GM19463 (cell line): ENCODE data around the gene C19orf85.
"Not testable (repeated sequence)": the region's sequence is repeated elsewhere in the genome, so short reads cannot be mapped to it uniquely, and the experiment has no call there.

Source experiments
- ATAC-seq: cut with Tn5 transposase; IDR thresholded peaks from one replicate; pipeline ENCODE4 v1.9.1; 2021; ENCODE audit warnings: mild to moderate bottlenecking, moderate library complexity; ENCODE audit not compliant: unreplicated experiment

C19orf85 gene

DNA sequence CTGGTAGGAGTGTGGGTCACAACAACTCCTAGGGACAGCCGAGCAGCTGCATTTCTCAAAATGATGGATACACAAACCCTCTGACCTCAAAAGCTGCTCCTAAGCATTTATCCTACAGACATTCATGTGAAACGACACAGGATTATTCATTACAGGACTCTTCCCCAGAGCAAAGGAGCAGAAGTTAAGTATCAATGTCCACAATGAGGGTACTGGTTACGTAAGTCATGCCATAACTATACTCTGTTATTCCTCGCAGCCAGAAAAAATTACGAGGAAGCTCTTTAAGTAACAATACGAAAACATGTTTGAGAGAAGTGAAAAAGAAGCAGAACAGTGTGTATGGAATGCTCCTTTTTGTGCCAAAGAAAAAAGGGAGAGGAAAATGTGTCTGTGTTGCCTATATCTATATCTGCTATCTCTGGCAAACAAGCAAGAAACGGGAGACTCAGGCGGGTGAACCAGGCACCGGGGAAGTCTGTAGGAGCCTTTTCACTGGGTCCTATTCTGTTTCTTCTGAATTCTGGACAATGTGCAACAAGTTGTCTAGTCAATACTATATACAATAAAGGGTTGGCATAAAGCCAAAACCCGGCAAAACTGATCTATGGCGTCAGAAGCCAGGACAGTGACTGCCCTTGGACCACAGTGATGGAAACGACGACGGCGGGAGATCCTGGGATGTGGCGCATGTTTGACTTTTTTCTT lies 4.4 kb downstream of the C19orf85 start:
- no peak for ATAC-seq

DNA sequence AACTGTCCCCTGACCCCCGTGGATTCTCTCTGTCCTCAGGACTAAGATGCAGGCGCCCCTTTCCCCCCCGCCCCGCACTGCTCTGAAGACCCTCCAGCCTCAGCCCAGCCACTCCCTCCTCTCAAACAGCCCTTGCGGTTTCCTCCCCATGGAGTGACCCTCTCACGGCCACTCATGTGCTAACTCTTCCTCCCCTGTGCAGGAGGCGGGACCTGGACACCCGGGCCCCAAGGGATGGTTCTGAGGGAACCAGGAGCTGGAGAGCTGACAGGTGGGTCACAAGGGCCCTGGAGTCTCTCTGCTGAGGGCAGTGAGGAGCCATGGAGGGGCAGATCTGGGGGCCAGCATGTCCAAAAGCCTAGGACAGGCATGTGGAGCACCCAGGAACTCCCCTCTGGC lies 5.0 kb downstream of the C19orf85 start:
- ATAC-seq: no peak

DNA sequence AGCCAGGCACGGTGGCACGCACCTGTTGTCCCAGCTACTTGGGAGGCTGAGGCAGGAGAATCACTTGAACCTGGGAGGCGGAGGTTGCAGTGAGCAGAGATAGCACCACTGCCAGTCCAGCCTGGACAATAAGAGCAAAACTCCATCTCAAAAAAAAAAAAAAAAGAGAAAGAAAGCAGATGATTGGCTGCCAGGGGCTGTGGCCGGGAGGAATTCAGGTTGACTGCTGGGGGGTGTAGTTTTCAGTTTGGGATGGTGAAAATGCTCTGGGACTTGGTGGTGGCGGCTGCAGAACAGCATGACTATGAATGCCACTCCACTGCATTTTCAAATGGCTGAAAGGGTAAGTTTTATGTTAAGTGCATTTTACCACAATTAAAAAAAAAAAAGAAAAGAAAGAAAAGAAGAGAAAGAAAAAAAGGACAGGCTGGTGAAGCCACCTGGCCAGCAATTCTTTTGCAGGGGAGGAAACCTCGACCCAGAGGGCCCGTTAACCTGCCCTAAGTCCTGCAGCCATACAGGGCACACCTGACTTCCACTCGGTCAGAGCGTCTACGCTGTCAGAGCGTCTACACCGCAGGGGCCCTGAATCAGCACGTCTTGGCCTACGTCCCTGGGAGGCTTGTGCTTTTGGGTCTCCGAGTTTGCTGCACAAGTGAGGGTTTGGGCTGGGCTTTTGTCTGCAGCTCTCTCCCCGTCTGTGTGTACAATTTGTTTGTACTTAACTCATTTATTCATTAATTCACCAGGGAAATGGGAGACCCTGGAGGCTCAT lies 6.7 kb downstream of the C19orf85 start:
- ATAC-seq: no peak

DNA sequence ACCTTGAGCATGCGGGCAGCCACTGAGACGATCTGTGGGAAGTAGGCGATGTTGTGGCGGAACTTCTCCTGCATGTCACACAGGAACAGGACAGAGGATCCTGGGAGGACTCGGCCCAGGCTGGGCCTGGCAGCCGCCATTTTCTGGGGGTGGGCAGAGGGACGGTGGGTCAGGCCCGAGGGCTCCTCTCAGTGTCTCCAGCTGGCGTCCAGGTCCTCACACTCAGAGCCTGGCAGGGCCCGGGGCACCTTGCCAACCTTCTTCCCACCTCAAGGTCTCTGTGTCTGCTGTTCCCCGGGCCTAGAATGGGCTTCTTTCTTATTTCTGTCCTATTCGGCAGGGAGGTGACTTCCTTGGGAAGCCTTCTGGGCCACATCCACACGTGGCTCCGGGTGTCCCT lies 8.2 kb downstream of the C19orf85 start:
- no peak for ATAC-seq

DNA sequence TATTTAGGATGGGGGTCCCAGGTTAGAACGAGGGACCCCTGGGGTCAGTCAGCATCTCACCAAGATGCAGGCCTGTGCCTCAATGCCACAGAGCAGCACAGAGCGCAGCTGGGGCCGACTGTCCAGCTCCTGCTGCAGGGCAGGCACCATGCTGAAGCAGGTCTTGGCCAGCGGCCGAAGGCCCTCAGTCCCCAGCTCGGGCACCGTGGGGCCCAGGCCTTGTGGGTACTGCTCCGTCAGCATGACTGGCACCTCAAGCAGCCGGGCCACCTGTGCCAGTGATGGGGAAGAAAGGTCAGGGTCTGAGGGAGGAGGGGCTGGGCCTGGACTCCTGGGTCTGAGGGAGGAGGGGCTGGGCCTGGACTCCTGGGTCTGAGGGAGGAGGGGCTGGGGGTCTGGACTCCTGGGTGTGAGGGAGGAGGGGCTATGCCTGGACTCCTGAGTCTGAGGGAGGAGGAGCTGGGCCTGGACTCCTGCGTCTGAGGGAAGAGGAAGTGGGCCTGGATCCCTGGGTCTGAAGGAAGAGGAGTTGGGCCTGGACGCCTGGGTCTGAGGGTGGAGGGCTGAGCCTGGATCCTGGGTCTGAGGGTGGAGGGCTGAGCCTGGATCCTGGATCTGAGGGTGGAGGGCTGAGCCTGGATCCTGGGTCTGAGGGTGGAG lies 8.8 kb downstream of the C19orf85 start:
- no peak for ATAC-seq

DNA sequence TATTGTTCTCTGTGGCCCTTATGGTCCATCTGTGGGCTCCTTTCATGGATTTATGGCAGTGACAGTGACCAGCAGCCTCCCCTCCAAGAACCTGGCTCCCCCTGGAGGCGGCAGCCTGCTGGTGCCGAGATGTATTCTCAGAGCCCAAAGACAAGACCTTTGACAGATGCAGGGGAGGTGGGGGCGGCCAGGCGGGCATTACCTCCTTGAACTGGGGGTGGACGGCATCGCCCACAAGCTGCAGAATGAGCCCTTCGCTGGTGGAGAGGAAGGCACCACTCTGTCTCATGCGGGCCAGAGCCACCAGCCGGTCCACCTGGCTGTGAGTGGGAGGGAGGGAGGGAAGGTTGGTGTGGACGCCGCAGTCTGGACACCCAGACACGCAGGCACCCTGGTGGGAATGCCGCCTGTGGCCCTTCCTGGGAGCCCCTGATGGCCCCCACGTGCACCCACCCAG lies 9.7 kb downstream of the C19orf85 start:
- no peak for ATAC-seq

DNA sequence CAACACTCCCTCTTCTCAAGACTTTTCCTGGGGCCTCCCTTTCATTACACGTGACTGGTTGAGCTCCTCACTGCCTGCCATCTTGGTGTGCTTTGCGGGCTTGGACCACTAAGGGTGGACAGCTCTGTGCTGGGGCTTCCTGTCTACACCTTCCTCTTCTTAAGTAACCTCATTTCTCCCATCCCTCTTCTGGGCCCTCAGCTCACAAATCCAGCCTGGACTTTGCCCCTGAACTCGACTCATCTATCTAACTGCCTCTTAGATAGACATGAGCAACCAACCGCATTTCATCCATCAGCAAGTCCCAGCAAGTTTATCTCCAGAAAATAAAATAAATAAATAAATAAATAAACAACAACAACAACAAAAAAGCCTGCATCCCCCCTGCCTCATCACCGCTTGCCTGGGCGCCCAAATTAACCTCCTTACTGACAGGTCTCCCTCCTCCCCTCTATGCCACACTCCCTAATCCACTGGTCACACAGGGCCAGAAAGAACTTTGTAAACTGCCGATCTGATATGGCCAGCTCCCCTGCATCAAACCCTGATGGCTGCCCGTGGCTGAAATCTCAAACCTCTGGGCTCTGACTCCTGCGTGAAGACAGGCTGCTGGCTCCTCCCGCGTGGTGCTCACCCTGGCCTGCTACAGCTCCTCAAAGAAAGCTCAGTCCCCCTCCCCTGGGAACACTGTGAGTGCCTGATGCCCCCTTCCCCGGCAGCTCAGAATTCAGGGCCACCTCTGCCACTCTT lies 10.9 kb downstream of the C19orf85 start:
- ATAC-seq: no peak

DNA sequence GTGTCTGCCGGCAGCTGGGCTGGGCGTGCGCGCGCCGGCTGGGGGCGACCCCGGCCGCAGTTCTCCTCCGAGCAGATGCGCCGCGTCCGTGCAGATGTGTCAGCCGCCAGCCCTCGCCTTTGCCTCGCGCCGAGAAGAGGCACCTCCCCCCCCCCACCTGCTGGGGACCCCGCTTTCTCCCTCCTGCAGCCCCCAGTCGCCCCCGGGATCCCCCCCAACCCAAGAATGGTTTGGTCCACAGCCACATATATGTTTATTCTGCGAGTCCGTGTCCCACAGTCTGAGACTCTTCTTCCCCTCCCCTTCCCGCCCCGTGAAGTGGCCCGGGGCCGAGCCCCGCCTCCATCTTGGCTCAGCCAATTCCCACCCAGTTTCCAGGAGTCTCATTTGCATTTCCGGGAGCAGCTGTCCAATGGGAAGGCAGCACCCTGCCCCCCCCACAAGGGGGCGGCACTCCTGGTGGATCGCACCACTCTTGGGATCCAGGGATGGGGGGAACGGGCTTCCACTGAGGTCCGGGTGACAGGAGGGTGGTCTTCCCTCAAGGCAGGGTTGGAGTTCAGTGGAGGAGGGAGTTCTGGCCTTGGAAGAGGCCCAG lies 11.7 kb downstream of the C19orf85 start:
- ATAC-seq: no peak

DNA sequence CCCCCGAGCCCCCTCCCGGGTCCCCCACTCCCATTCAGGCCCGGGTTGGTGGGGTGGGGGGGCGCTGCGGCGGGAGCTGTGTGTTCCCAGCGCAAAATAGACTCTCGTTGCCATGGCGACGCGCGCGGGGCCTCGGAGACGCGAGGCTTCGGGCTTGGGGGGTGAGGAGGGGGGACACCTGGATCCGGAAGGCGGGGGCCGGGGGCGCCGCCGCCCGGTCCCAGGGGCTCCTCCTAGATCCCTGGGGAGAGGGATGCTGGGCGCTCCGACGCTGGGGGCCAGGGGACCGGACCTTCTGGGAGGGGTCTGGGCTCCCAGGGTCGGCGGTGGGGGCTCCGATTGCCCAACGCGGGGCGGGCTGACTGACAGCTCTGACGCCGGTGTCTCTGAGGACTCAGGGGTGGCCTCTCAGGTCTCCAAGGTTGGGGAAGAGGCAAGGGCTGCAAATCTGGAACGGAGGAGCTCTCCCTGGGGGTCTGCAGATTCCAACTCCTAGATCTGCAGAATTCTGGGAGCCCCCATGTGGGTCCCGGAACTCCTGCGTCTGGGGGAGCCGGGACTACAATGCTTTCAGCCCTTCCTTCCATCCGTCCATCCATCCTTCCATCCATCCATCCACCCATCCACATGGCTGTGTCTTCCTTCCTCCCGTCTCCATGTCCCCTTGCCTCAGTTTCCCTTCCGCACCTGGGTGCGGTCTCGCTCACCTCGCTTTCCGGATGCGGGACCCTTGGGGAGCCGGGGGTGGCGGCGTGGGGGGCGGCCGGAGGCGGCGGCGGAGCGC lies 12.4 kb downstream of the C19orf85 start:
- no peak for ATAC-seq

DNA sequence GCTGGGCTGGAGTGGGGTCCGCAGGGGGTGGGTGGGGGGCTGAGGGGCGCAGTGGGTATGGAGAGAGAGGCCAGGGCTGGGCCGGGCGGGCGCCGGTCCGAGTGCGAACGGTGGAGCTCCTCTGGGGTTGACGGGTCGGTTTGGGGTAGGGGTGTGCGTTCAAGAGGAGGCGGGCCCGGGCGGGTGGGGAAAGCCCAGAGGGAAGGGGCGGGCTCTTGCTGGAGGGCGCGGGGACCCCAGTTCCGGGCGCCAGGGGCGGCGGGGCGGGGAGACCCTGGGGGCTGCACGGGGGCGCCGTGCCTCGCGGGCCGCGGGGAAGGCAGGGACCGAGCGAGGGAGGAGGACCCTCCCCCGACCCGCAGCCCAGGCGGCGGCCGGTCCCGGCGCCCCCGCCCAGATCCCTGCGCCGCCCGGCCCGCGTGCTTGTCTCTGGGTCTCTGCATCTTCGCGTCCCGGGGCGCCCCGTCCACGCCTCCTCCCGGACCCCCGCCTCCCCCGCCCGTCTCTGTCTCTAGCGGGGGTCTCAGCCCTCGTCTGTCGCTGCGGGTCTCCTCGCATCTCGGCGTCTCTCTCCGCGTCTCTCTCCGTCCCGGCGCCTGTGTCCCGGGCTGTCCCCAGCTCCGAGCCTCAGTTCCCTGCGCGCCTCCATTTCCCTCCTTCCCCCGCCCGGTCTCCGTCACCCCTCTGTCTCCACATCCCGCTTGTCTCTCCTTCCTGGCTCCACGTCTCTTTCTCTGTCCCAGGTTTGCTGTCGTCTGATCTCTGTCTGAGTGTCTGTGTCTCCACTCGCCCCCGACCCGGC lies 13.2 kb downstream of the C19orf85 start:
- no peak for ATAC-seq

DNA sequence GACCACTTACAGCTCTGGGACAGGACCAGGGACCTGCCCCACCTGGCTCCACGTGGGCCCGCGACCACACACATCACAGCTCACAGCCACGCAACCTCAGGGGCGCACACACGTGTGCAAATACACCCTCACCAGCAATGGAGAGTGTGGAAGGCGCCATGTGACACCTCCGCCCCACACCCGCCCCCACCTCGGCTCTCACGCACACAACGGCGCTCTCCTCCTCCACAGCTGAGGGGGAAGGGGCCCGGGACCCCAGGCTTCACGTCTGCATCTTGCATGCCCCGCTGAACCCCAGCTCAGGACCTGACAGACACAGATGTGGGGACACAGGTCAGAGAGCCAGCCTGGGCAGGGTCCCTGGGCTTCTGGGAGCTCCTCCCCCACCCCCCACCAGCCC lies 15.1 kb downstream of the C19orf85 start:
- ATAC-seq: no peak

DNA sequence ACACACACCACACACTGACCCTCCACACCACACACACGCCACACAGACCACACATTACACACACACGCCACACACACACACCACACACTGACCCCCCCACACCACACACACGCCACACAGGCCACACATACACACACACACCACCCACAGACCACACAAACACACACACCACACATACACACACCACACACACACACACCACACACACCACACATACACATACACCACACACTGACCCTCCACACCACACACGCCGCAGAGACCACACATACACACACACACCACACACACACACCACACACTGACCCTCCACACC lies 16.4 kb downstream of the C19orf85 start:
- not testable (repeated sequence) for ATAC-seq

DNA sequence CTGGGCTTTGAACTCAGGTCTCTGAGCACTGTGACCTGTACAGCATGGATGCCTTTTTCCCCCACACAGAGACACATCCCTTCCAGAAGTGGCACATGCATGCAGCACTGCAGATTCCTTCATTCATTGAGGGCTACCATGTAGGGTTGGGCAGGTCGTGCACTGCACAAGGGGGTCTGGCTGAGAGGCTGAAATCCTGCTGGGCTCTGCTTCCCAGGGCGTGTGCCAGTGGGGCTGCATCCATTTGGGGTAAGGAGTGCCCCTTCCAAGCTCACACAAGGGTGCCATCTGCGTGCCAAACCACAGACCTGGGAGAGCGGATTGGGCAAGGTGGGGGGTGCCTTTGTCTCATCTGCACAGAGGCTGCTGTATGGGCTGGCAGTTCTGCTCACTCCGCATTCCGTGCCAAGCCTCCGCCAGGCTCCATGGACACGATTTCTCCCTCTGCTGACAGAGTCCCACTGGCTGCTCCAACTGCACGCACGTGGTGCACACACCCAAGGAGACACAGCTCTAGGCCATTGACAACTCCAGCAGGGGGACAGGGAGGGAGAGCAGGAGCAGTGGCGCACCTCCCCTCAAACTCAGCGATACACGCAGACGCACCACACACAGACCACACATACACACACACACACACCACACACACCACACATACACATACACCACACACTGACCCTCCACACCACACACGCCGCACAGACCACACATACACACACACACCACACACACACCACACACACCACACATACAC lies 17.0 kb downstream of the C19orf85 start:
- no peak for ATAC-seq

DNA sequence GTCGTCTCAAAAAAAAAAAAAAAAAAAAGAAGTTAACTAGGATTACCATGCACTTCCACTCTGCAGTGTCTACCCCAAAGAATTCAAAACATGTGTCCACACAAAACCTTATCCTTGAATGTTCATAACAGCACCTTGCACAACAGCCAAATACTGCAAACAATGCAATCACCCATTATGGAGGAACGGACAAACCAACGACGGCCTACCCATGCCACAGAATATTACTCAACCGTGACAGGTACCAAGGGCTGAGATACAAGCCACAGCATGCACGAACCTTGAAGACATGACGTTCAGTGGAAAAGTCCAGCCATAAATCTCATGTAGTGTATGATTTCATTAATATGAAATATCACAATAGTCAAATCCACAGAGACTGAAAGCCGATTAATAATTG lies 18.5 kb downstream of the C19orf85 start:
- ATAC-seq: no peak

DNA sequence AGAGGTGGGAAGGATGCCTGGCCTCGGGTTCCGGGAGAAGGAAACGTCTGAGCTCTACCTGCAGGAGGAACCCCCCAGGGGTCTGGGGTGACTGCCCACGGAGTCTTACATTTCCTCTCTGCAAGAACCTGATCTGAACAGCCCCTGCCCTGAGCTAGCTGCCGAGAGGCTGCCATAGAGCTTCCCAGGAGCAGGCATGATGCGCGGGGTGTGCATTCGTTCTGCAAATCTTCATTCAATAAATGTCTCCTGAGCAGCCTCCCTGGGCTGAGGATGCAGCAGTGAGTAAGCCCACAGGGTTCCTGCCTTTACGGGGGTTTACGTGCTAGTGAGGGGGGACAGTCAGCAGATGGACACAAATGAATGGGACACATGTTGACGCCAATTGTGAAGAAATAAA lies 19.9 kb downstream of the C19orf85 start:
- no peak for ATAC-seq

DNA sequence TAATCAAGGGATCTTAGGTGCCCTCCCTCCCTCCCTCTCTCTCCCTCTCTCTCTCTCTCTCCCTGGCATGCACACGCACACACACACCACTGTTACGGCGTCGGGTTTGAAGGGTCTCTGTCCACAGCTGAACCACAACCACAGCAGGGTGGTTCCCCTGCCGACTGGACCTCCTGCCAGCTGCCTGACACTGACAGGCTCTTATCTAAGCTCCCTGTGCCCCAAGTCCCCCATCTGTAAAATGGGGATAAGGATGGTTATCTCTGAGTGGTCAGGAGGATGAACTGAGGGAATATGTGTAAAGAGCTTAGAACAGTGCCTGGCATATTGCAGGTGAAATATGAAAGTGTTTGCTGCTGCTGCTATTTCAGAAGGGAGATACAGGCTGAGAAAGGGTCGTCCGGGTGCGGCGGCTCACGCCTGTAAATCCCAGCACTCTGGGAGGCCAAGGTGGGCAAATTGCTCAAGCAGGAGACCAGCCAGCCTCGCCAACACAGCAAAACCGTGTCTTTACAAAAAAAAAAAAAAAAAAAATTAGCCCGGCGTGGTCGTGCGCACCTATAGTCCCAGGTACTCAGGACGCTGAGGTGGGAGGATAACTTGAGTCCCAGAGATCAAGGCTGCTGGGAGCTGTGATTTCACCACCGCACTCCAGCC lies 20.6 kb downstream of the C19orf85 start:
- no peak for ATAC-seq

DNA sequence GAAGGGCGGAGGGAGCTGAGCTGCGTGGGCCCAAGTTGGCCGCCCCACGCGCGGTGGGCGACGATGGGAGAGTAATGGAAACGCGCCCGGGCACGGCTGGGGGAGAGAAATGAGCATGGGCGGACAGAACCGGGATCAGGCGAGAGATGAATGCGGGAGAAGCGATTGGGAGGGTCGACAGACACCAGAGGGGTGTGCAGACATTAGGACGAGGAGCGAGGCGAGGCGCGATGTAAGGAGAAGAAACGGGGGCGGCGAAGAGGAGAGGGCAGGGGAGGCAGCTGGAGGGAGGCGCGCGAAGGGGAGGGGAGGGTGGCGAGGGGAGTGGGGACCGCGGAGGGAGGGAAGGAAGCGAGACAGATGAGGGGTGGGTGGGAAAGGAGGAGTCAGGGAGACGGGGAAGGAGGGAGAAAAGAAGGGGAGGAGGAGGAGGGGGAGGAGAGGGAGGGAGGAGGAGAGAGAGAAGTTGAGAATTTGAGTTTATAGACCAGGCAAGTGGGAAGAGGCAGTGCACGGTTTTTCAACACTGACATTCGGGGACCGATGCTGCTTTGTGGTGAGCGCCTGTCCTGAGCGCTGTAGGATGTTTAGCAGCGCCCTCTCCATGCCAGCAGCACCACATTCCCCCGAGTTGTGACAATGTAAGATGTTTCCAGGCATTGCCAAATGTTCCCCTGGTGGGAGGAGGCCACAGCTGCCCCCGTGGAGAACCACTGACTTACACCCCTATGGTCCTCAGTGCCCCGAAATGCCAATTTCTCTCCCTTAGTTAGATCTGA lies 21.3 kb downstream of the C19orf85 start, which contains the start of gene SHISA7:
TSS of gene SHISA7 (minus strand) at position 256 of the 779 bp plus-strand sequence. CDS start 437 bp downstream, outside the sequence.
- no peak for ATAC-seq
